GM21526 (cell line): ENCODE results near the gene USP5.

Experiments
- ATAC-seq: cut with Tn5 transposase; IDR thresholded peaks from one replicate; pipeline ENCODE4 v1.9.1; 2021; ENCODE audit warnings: moderate library complexity; ENCODE audit not compliant: unreplicated experiment, low FRiP score

USP5 gene, protein sequence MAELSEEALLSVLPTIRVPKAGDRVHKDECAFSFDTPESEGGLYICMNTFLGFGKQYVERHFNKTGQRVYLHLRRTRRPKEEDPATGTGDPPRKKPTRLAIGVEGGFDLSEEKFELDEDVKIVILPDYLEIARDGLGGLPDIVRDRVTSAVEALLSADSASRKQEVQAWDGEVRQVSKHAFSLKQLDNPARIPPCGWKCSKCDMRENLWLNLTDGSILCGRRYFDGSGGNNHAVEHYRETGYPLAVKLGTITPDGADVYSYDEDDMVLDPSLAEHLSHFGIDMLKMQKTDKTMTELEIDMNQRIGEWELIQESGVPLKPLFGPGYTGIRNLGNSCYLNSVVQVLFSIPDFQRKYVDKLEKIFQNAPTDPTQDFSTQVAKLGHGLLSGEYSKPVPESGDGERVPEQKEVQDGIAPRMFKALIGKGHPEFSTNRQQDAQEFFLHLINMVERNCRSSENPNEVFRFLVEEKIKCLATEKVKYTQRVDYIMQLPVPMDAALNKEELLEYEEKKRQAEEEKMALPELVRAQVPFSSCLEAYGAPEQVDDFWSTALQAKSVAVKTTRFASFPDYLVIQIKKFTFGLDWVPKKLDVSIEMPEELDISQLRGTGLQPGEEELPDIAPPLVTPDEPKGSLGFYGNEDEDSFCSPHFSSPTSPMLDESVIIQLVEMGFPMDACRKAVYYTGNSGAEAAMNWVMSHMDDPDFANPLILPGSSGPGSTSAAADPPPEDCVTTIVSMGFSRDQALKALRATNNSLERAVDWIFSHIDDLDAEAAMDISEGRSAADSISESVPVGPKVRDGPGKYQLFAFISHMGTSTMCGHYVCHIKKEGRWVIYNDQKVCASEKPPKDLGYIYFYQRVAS

DNA sequence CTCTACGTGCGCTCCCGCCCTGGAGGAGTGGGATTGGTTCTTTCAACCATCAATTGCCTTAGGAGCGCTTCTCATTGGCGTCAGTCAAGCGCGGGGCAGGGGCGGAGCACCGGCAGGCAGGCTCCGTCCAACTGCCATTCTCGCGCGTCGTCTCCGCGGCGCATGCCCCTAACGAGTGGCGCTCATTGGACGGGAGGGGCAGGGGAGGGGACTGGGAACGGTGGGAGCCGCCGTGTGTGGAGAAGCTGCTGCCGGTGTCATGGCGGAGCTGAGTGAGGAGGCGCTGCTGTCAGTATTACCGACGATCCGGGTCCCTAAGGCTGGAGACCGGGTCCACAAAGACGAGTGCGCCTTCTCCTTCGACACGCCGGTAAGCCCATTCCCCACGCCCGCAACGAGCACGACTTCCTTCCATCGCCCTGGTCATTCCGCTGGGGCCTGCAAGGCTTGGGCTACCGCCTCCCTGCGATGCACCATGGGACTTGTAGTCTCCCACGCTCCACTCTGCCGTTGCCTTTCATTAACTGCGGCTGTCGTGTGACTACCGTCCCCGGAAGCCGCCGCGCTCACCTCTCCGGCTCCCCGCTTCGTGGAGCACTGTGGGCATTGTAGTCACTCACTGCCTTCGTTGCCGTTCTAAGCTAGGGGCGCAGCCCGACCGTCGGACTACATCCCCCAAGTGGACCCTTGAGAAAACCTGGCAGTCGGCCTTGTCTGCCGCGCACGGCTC is at the start of gene USP5:
USP5 (plus strand) TSS at position 230 of the 730 bp plus-strand sequence; CDS start at position 260, 30 bp downstream.
- ATAC-seq, result peak; percentile 70

DNA sequence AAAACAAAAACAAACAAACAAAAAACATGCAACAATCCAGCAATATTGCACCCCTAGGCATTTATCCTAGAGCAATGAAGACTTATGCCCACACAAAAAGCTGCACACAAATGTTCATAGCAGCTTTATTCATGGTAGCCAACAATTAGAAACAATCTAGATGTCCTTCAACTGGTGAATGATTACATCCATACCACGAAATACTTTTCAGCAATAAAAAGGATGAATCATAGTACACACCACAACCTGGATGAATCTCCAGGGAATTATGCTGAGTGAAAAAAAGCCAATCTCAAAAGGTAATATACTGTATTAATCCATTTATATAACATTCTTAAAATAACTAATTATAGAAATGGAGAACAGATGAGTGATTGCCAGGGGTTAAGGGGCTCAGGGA is 44.8 kb upstream of the USP5 start:
- no peak for ATAC-seq

DNA sequence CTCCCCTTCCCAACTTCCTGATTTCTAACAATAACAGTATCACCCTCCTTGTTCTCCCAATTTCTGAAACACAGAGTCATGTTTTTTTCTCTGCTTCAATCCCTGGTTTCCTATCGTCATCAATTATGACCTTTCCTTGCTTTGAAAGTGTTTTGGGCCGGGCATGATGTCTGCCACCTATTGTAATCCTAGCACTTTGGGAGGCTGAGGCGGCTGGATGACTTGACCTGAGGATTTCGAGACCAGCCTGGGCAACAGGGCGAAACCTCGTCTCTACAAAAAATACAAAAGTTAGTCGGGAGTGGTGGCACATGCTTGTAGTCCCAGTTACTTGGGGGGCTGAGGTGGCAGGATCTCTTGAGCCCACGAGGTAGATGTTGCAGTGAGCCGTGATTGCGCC is 42.9 kb upstream of the USP5 start:
- ATAC-seq, result no peak

DNA sequence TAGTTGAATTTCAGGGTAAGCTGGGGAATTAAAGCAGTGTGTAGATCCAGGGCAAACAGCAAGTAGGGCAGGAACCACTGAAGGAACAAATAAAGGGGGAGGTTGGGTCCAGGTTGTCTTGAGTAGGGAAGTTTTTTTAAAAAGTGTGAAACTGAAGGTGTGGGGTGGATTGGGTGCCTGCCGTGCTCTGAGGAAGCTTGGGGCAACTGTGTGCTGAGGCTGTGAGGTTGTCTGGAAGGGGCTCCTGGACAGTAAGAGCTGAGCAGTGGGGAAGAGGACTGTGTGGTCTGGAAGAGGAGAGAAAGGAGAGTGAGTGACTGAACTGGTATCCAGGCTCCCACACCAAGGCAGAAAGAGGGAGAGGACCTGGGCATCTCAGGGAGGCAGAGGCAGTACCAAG is 41.2 kb upstream of the USP5 start:
- ATAC-seq, result no peak

DNA sequence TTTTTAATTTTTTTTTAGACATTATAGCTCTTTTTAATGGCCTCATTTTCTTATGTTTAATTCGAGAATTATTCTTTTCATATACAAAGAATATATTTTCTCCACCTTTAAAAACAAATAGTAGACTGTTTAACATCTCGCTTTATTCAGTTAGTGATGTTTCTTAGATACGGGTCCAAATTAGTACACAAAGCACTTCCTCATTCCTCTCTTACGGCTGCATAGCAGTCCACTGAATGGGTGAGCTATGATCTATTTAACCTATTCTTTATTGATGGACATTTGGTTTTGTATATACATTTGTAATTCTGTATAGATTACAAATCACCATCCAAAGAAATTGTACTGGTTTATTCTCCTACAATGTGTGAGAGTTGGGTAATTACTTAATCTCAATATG is 38.6 kb upstream of the USP5 start:
- ATAC-seq, result no peak

DNA sequence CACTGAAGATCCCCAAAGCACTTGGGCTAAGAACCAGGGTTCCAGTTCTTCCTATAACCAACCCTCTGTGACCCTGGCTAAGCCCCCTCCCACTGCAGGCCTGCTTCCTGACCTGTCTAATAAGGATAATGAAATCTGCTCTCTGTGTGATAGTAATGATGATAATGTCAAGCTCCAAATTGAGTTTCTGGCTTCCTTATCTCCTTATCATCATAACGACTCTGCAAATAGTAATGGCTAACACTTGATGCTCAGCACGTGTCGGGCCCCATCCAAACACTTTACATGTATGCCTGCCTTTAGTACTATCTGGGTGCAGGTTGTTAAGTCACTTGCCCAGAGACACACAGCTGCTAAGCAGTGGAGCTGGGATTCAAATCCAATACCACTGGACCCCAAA is 35.4 kb upstream of the USP5 start:
- ATAC-seq, result no peak

DNA sequence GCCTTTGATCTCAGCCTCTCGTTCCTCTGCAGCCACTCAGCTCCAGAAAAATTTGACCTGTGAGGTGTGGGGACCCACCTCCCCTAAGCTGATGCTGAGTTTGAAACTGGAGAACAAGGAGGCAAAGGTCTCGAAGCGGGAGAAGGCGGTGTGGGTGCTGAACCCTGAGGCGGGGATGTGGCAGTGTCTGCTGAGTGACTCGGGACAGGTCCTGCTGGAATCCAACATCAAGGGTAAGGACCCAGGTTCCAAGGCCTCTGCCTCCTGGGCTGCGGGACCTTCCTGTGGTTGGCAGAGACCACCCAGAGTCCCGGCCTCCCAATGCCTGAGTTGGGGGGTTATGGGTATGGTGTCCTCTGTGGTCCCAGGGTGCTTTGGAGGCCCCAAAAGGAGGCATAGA is 34.9 kb upstream of the USP5 start:
- ATAC-seq, result no peak

DNA sequence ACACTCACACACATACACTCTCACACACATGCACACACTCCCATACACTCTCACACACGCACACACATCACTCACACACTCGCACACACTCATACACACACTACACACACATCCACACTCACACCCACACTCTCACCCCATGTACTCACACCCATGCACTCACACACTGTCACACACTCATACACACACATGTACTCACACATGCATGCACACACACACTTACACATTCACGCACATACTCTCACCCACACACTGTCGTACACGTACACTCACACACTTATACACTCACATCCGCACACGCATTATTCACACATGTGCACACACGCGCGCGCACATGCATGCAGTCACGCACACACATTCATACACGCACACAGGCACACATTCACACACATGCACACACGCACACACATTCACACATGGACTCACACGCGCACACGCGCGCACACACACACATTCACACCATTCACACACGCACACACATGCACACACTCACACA is 34.2 kb upstream of the USP5 start:
- no peak for ATAC-seq

DNA sequence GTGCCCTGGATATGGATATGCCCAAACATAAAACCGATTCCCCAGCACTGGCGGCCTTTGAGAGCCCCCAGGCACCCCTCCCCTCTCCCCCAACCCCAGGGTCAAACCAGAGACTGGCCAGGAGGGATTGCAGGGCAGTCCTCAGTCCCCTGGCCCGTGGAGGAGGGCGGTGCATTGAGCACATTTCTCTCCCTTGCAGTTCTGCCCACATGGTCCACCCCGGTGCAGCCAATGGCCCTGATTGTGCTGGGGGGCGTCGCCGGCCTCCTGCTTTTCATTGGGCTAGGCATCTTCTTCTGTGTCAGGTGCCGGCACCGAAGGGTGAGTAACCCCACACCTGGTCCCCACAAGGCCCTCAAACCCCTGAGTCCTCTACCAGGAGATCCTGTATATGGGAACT is 33.7 kb upstream of the USP5 start:
- no peak for ATAC-seq

DNA sequence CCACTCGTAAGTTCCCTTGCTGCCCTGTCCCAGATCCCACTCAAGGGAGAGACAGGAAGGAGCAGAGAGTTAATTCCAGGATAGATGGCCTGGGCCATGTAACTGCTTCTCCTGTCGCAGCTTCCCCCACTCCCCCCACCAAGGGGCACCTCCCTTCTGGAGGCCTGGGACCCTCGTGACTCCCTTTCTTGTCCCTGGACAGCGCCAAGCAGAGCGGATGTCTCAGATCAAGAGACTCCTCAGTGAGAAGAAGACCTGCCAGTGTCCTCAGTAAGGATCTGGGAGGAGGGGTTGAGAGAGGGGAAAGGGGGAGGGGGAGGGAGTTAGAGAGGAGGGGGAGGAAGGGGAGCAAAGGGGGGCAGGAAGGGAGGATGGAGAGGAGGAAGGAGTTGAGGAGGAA is 33.3 kb upstream of the USP5 start:
- ATAC-seq, result no peak

DNA sequence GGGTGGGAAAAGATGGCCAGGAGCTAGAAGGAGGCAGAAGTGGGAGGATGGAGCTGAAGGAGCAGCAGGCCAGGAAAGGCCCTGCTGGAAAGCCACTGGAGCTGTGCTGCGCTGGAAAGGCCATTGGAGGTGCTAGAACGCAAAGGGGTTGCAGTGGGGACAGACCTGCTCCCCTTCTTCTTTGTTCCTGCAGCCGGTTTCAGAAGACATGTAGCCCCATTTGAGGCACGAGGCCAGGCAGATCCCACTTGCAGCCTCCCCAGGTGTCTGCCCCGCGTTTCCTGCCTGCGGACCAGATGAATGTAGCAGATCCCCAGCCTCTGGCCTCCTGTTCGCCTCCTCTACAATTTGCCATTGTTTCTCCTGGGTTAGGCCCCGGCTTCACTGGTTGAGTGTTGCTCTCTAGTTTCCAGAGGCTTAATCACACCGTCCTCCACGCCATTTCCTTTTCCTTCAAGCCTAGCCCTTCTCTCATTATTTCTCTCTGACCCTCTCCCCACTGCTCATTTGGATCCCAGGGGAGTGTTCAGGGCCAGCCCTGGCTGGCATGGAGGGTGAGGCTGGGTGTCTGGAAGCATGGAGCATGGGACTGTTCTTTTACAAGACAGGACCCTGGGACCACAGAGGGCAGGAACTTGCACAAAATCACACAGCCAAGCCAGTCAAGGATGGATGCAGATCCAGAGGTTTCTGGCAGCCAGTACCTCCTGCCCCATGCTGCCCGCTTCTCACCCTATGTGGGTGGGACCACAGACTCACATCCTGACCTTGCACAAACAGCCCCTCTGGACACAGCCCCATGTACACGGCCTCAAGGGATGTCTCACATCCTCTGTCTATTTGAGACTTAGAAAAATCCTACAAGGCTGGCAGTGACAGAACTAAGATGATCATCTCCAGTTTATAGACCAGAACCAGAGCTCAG is 32.6 kb upstream of the USP5 start:
- no peak for ATAC-seq

DNA sequence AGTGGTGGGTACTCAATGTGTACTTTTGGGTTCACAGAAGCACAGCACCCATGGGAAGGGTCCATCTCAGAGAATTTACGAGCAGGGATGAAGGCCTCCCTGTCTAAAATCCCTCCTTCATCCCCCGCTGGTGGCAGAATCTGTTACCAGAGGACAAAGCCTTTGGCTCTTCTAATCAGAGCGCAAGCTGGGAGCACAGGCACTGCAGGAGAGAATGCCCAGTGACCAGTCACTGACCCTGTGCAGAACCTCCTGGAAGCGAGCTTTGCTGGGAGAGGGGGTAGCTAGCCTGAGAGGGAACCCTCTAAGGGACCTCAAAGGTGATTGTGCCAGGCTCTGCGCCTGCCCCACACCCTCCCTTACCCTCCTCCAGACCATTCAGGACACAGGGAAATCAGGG is 31.8 kb upstream of the USP5 start:
- ATAC-seq, result no peak

DNA sequence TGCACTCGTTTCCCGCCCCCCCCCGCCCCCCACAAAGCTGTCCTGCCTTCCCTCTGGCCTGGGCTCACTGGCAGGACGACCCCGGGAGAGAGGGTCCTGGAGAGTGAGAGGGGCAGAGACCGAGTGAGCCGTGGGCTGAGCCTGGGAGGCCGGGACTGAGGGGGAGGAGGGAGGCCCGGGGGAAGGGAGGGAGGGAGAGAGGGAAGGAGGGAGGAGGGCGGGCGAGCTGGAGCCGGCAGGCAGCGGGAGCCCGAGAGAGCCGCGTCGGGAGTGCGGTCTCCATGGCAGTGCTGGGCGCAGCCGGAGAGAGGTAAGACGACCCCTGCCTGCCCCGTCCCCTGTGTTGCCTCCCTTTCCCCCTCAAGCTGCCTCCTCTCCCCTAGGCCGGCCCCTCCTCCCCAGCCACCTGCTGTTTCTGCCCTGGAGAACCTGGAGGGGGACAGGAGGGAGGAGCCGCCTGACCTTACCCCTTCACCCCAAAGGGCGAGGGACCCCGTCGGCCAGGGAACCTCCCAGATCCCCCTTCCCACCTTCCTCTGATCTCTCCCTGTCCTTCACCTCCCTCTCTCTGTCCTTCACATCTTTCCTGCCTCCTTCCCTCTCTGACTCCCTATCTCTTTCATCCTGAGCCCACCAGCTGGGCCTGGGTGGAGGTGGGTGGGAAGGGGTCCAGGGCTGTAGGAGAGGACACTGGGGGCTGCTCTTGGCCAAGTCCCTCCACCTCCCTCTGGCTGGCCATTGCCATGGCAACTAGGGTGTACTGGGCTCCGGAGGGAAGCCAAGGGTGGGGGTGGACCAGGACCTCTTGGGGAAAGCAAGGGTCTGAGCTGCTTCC is 30.1 kb upstream of the USP5 start, which contains the start of gene GPR162:
GPR162 (plus strand) TSS at position 231 of the 835 bp plus-strand sequence. CDS start 2,078 bp downstream, outside the sequence.
- ATAC-seq, result no peak

DNA sequence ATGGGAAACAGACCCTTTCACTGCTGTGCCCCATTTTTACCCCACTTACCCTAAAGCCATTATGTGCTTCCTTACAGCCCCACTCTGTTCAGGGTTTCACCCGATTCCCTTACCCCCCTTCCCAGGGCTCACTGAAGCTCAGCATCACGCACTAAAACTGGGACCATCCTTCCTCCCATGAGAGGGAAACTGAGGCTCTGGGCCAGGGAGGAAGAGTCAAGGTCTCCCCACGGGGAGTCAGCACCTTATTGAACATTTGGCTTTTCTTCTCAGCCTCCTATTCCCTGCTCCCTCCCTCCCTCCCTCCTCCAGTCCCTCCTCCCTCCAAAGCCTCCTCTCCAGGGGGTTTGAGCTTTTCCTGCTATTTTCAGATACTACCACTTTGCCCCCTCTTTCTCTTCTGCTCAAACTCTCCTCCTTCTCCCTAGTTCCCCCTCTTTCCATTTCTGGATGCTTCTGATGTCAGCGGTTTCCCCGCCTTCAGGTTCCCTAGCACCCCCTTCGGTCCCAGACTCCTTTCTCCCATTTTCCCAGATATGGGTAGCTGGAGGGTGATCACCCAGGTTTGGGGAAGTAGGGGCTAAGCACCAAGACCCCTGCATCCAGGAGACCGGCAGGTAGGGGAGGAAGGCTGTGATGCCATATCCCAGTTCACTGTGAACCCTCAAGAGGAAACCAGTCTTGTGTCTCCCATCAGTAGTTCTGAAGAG is 29.4 kb upstream of the USP5 start:
- ATAC-seq, result no peak

DNA sequence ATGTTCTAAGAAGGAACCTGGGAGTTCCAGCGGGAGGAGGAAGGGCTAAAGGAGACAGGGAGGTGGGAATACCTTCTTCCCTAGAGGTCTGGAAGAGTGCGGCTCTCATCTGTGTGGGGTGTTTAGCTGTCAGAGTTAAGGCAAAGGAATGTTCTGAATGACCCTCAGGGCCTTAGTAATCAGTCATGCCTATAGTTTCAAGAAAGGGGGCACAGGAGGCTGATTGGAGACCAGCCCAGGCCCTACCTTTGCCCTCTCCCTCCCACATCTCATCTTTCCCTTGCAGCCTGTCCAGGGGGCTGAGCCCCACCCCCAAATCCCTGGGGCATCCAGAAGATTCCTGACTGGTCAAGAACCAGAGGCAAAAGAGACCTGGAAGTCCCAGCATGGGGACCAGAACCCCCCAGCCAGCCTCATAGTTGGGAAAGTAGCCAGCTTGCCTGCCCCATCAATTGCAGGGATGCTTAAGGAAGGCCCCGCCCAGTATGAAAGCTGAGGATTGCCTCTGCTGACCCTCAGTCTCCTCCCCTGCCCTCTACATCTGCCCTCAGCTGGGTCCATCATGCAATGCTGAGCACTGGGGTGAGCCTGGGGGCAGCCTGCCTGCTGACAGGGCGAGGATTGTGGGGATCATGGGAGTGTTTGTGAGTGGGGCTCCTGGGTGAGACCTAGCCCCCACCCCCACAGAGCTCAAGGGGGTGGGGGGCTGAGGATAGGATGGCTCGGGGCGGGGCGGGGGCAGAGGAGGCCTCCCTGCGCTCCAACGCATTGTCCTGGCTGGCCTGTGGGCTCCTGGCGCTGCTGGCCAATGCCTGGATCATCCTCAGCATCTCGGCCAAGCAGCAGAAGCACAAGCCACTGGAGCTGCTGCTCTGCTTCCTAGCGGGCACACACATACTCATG is 28.5 kb upstream of the USP5 start:
- ATAC-seq, result no peak

DNA sequence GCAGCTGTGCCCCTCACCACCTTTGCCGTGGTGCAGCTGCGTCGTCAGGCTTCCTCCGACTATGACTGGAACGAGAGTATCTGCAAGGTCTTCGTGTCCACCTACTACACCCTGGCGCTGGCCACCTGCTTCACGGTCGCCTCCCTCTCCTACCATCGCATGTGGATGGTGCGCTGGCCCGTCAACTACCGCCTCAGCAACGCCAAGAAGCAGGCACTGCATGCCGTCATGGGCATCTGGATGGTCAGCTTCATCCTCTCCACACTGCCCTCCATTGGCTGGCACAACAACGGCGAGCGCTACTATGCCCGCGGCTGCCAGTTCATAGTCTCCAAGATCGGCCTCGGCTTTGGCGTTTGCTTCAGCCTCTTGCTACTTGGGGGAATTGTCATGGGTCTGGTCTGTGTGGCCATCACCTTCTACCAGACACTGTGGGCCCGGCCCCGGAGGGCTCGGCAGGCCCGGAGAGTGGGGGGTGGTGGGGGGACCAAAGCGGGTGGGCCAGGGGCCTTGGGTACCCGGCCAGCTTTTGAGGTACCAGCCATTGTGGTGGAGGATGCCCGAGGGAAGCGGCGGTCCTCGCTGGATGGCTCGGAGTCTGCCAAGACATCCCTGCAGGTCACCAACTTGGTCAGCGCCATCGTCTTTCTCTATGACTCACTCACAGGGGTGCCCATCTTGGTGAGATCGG is 27.7 kb upstream of the USP5 start:
- ATAC-seq, result no peak
